H9 (cell line): ENCODE data around the gene LMF1. TPM values are rescaled to one million over a fixed set of nuclear protein-coding genes. Genes with fewer than 3 reads are reported as not detected.

Source experiments
- DNase-seq: peaks from one replicate; pipeline ENCODE4 v3.0.0-alpha.2; 2017
- H2AFZ ChIP-seq: one replicate; pipeline ENCODE4 v1.6.1; 2013; ENCODE audit warnings: mild to moderate bottlenecking, low read length, control low read depth, moderate library complexity
- H2AK5ac ChIP-seq: 2 replicates; pipeline ENCODE4 v1.6.1; 2013; ENCODE audit warnings: low read length, control low read depth, mixed read lengths; ENCODE audit not compliant: insufficient read length
- H2BK120ac ChIP-seq: one replicate; pipeline ENCODE4 v1.6.1; 2013; ENCODE audit warnings: low read depth, mild to moderate bottlenecking, low read length, control low read depth, inconsistent platforms; ENCODE audit not compliant: poor library complexity, severe bottlenecking
- H2BK12ac ChIP-seq: 2 replicates; pipeline ENCODE4 v1.6.1; 2013; ENCODE audit warnings: low read length, control low read depth, mixed read lengths, low read depth; ENCODE audit not compliant: insufficient read length
- H2BK15ac ChIP-seq: 2 replicates; pipeline ENCODE4 v1.6.1; 2013; ENCODE audit warnings: low read depth, low read length, control low read depth
- H2BK20ac ChIP-seq: one replicate; pipeline ENCODE4 v1.6.1; 2013; ENCODE audit warnings: low read depth, mild to moderate bottlenecking, low read length, control low read depth, inconsistent platforms; ENCODE audit not compliant: poor library complexity, severe bottlenecking
- H2BK5ac ChIP-seq: 2 replicates; pipeline ENCODE4 v1.6.1; 2013; ENCODE audit warnings: low read length, control low read depth, mixed read lengths; ENCODE audit not compliant: insufficient read length
- H3K14ac ChIP-seq: 2 replicates; pipeline ENCODE4 v1.6.1; 2013; ENCODE audit warnings: low read length, control low read depth; ENCODE audit not compliant: insufficient read depth
- H3K18ac ChIP-seq: 2 replicates; pipeline ENCODE4 v1.6.1; 2013; ENCODE audit warnings: low read depth, mild to moderate bottlenecking, mixed read lengths, low read length, control low read depth; ENCODE audit not compliant: insufficient read length
- H3K23ac ChIP-seq: 2 replicates; pipeline ENCODE4 v1.6.1; 2013; ENCODE audit warnings: low read length, control low read depth, mixed read lengths, low read depth; ENCODE audit not compliant: insufficient read length
- H3K23me2 ChIP-seq: 2 replicates; pipeline ENCODE4 v1.6.1; 2013; ENCODE audit warnings: low read depth, mild to moderate bottlenecking, mixed read lengths, low read length, control low read depth; ENCODE audit not compliant: insufficient read length, poor library complexity, severe bottlenecking
- H3K27ac ChIP-seq: 2 replicates; pipeline ENCODE4 v1.5.1; 2013; ENCODE audit warnings: low read length, control low read depth, mixed read lengths, low read depth; ENCODE audit not compliant: insufficient read length
- H3K27me3 ChIP-seq: 2 replicates; pipeline ENCODE4 v1.6.1; 2013; ENCODE audit warnings: low read length, control low read depth, inconsistent platforms; ENCODE audit not compliant: insufficient read depth
- H3K4ac ChIP-seq: 2 replicates; pipeline ENCODE4 v1.6.1; 2013; ENCODE audit warnings: low read depth, mild to moderate bottlenecking, control low read depth, inconsistent platforms, low read length, moderate library complexity
- H3K4me1 ChIP-seq: 2 replicates; pipeline ENCODE4 v1.6.1; 2013; ENCODE audit warnings: low read length, control low read depth, inconsistent platforms; ENCODE audit not compliant: insufficient read depth
- H3K4me2 ChIP-seq: 2 replicates; pipeline ENCODE4 v1.6.1; 2013; ENCODE audit warnings: low read length, control low read depth, mixed read lengths; ENCODE audit not compliant: insufficient read length, insufficient read depth
- H3K56ac ChIP-seq: 2 replicates; pipeline ENCODE4 v1.6.1; 2013; ENCODE audit warnings: low read depth, mild to moderate bottlenecking, mixed read lengths, low read length, control low read depth; ENCODE audit not compliant: insufficient read length
- H3K79me1 ChIP-seq: 2 replicates; pipeline ENCODE4 v1.6.1; 2013; ENCODE audit warnings: low read depth, mild to moderate bottlenecking, moderate library complexity, low read length, control low read depth, inconsistent platforms; ENCODE audit not compliant: insufficient read depth, poor library complexity, severe bottlenecking
- H3K79me2 ChIP-seq: 2 replicates; pipeline ENCODE4 v1.6.1; 2013; ENCODE audit warnings: low read length, control low read depth, inconsistent platforms; ENCODE audit not compliant: insufficient read depth
- H3K9ac ChIP-seq: 2 replicates; pipeline ENCODE4 v1.6.1; 2013; ENCODE audit warnings: low read length, control low read depth, mixed read lengths; ENCODE audit not compliant: insufficient read length; ENCODE audit errors: extremely low read depth
- H3K9me3 ChIP-seq: one replicate; pipeline ENCODE4 v1.6.1; 2013; ENCODE audit warnings: low read depth, low read length, inconsistent platforms; ENCODE audit not compliant: control insufficient read depth
- H3T11ph ChIP-seq: one replicate; pipeline ENCODE4 v1.6.1; 2013; ENCODE audit warnings: mild to moderate bottlenecking, low read length, control low read depth, inconsistent platforms
- H4K20me1 ChIP-seq: one replicate; pipeline ENCODE4 v1.6.1; 2013; ENCODE audit not compliant: control insufficient read depth, insufficient read length, insufficient read depth
- H4K5ac ChIP-seq: 2 replicates; pipeline ENCODE4 v1.6.1; 2013; ENCODE audit warnings: low read depth, mild to moderate bottlenecking, mixed read lengths, low read length, control low read depth; ENCODE audit not compliant: insufficient read length
- H4K8ac ChIP-seq: replicated peaks from 2 replicates; pipeline ENCODE4 v1.6.1; 2013; ENCODE audit warnings: low read length, control low read depth, mixed read lengths, low read depth; ENCODE audit not compliant: insufficient read length
- H4K91ac ChIP-seq: 2 replicates; pipeline ENCODE4 v1.6.1; 2013; ENCODE audit warnings: low read depth, mild to moderate bottlenecking, moderate library complexity, mixed read lengths, low read length, control low read depth; ENCODE audit not compliant: insufficient read length
- H3K27ac Mint-ChIP-seq, 3 experiments: 2 replicates in 2 of 3; 3 replicates in 1 of 3; pipeline ENCODE4 v1.8.0; 2020 to 2021; ENCODE audit warnings: mixed read lengths in 3 of 3, mild to moderate bottlenecking in 1 of 3, moderate library complexity in 1 of 3
- H3K27me3 Mint-ChIP-seq: 2 replicates; pipeline ENCODE4 v1.8.0; 2021; ENCODE audit warnings: low read depth, mild to moderate bottlenecking, moderate library complexity, mixed read lengths
- H3K36me3 Mint-ChIP-seq, 3 experiments: 2 replicates in 2 of 3; 3 replicates in 1 of 3; pipeline ENCODE4 v1.8.0; 2020 to 2021; ENCODE audit warnings: low read depth in 3 of 3, mixed read lengths in 3 of 3; ENCODE audit not compliant: insufficient read depth in 1 of 3
- H3K4me1 Mint-ChIP-seq, 2 experiments: 2 replicates each; pipeline ENCODE4 v1.8.0; 2020; ENCODE audit warnings: mixed read lengths in 2 of 2
- H3K4me3 Mint-ChIP-seq, 2 experiments: 2 replicates in 1 of 2; 3 replicates in 1 of 2; pipeline ENCODE4 v1.8.0; 2020 to 2021; ENCODE audit warnings: mild to moderate bottlenecking in 2 of 2, mixed read lengths in 2 of 2, moderate library complexity in 1 of 2
- H3K9me3 Mint-ChIP-seq, 2 experiments: 2 replicates in 1 of 2; 3 replicates in 1 of 2; pipeline ENCODE4 v1.8.0; 2020; ENCODE audit warnings: mild to moderate bottlenecking in 2 of 2, mixed read lengths in 2 of 2, moderate library complexity in 1 of 2
- WGBS: extraction: QIAGEN DNeasy Blood & Tissue Kit; methylation state at CpG from one replicate; pipeline ENCODE4 v1.1.7; 2013; ENCODE audit warnings: missing lambda C conversion rate, low lambda C conversion rate, mixed read lengths; ENCODE audit not compliant: insufficient read length; ENCODE audit errors: extremely low coverage; 5-methylcytosine and 5-hydroxymethylcytosine counted together
- total RNA-seq: library from RNA; stranded (reverse); gene quantifications from 2 replicates; pipeline ENCODE4 v1.2.1, GENCODE V29; 2021
- TF ChIP-seq, protein P1 (sequence below): fragments of 200-600 bp; sonication (generic); conservative IDR thresholded peaks from 3 replicates; pipeline ENCODE4 v1.8.0; 2021; ENCODE audit warnings: antibody characterized with exemption, mild to moderate bottlenecking

The LMF1 gene
- total RNA-seq, 1 experiment from 2014 or later: 7.1 TPM

DNA sequence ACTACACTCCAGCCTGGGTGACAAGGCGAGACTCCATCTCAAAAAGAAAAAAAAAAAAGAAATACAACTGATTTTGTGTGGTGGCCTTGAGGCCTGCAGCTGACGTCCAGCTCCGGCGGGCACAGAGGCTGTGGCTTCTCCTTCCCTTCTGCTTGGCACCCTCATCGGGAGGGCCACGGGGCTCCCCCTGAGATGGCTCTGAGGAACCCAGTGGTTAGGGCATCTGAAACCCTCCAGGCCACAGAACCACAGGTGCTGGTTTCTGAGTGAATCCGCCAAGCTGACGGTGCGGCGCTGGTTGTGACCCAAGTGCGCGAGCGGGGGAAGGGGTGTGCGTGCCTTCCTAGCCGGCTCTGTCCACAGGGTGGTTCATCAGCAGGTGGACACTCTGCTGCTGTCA is 63.4 kb downstream of the LMF1 start:
- no peak overlapping the region for H3K4me3 Mint-ChIP-seq
- no peak for DNase-seq
- H3K4me1 Mint-ChIP-seq: 0 out of 4 replicates have a peak, but pooled peaks cover 2 to 3% of the 10 kb centered on the region in 2 experiments

More for the DNA sequence above, 63.4 kb downstream of the LMF1 start:
- TF ChIP-seq, protein P1, sequence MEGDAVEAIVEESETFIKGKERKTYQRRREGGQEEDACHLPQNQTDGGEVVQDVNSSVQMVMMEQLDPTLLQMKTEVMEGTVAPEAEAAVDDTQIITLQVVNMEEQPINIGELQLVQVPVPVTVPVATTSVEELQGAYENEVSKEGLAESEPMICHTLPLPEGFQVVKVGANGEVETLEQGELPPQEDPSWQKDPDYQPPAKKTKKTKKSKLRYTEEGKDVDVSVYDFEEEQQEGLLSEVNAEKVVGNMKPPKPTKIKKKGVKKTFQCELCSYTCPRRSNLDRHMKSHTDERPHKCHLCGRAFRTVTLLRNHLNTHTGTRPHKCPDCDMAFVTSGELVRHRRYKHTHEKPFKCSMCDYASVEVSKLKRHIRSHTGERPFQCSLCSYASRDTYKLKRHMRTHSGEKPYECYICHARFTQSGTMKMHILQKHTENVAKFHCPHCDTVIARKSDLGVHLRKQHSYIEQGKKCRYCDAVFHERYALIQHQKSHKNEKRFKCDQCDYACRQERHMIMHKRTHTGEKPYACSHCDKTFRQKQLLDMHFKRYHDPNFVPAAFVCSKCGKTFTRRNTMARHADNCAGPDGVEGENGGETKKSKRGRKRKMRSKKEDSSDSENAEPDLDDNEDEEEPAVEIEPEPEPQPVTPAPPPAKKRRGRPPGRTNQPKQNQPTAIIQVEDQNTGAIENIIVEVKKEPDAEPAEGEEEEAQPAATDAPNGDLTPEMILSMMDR: no peak
- H2AK5ac ChIP-seq: no peak overlapping the region
- no peak overlapping the region for H4K91ac ChIP-seq
- no peaks in the 10 kb centered on the region for H3K9me3 ChIP-seq
- H3K4me2 ChIP-seq: no peak overlapping the region
- H3K9ac ChIP-seq: no peak overlapping the region
- no peak overlapping the region for H2BK120ac ChIP-seq
- no CpG with 5 or more reads among the region's 15 CpGs for WGBS
- H2BK15ac ChIP-seq: no peak overlapping the region
- H3K56ac ChIP-seq: no peak overlapping the region
- no peaks in the 10 kb centered on the region for H4K20me1 ChIP-seq
- no peak overlapping the region for H4K8ac ChIP-seq
- H3K23me2 ChIP-seq: no peaks in the 10 kb centered on the region
- no peaks in the 10 kb centered on the region for H3K79me1 ChIP-seq
- H3K4ac ChIP-seq: no peak overlapping the region
- peaks cover 9 to 18% (median 14%) of the 10 kb centered on the region in 3 experiments; a peak in 6 of 7 replicates for H3K36me3 Mint-ChIP-seq
- H2AFZ ChIP-seq: no peak overlapping the region
- H2BK20ac ChIP-seq: no peak overlapping the region
- H3T11ph ChIP-seq: no peak overlapping the region
- H3K27me3 Mint-ChIP-seq: no peaks in the 10 kb centered on the region; the same call in 1 of the 2 replicates
- no peaks in the 10 kb centered on the region for H3K4me1 ChIP-seq
- H2BK5ac ChIP-seq: no peak overlapping the region
- no peak overlapping the region for H3K18ac ChIP-seq
- H3K27ac ChIP-seq: no peak overlapping the region
- H3K79me2 ChIP-seq: no peaks in the 10 kb centered on the region
- peaks cover 17 to 21% of the 10 kb centered on the region in 2 experiments for H3K9me3 Mint-ChIP-seq
- H2BK12ac ChIP-seq: no peak overlapping the region
- H3K27me3 ChIP-seq: no peaks in the 10 kb centered on the region
- no peak overlapping the region for H3K14ac ChIP-seq
- no peak overlapping the region for H4K5ac ChIP-seq
- no peak overlapping the region for H3K23ac ChIP-seq
- no peak overlapping the region for H3K27ac Mint-ChIP-seq
